GM18858 (cell line): Measurements from ENCODE around the gene ADGRD2.

Experiments
- ATAC-seq: cut with Tn5 transposase; IDR thresholded peaks from one replicate; pipeline ENCODE4 v1.9.1; 2021; ENCODE audit not compliant: unreplicated experiment

ADGRD2 gene

DNA sequence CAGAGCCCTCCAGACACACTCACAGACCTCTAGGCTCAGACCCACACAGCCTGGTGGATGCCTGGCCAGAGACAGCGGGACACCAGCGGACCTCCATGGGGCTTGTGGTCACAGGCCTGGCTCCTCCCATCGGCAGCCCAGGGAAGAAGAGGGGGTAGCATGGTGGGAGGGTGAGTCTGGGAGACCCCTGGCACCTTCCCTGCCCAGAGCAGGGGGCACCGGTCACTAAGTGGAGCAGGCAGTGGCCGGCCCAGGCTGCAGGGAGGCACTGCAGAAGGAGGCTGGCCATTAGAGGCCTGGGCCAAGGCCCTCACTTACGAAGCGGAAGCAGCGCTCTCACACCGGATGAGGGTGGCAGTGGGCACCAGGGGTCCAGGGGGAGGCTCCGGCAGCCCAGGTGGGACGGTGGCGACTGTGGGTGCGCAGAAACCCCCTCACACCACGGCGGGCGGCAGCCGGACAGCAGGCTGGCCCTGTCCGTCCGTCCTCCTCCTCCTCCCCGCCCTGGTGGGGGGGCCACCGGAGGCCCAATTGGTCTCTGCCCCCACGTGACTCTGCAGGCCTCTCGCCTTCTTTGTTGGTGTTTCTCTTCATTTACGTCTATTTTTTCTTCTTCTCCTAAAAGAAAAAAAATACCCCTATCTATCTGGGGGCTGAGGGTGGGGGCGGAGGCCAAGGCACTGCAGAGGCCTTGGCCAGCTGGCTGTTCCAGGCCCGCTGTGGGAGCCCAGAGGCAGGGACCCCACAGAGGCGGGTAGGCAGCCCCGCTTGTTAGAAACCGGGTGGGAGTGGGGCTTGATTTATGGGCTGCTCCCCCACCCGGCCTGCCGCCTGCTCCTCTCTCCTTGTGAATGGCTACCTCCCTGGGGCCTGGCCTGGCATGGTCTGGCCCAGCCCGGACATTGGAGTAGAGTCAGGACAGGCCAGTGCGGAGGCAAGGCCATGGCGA lies 57.0 kb downstream of the ADGRD2 start, which contains the start of gene NR5A1:
Gene NR5A1, minus strand, starts transcription at position 469 of the 949 bp plus-strand sequence. CDS start 4,004 bp downstream, outside the sequence.
- no peak for ATAC-seq

DNA sequence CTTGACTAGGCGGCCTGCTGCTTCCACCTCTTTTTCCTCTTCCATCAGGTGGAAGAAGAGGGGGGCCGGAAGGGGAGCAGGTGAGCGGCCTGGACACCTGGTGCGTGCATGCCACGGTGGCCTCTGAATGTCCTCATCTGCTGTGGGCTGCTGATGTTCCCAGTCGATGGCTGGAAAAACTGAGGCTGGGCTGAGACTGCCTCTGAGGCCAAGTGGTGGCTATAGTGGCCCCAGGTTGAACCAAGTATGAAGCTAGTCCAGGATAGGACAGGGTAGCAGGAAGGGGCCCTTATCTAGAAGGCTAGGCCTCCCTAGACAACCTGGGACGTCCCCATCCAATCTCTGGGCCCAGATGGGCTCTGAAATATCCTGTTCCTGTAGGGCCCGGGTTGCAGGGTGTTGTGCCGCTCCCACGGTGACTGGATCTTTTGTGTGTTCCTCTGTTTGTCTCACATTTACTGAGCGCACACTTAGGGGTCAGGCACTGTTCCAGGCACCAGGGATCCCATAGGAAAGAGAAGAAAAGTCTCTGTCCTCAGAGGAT lies 57.7 kb downstream of the ADGRD2 start:
- ATAC-seq = no peak

DNA sequence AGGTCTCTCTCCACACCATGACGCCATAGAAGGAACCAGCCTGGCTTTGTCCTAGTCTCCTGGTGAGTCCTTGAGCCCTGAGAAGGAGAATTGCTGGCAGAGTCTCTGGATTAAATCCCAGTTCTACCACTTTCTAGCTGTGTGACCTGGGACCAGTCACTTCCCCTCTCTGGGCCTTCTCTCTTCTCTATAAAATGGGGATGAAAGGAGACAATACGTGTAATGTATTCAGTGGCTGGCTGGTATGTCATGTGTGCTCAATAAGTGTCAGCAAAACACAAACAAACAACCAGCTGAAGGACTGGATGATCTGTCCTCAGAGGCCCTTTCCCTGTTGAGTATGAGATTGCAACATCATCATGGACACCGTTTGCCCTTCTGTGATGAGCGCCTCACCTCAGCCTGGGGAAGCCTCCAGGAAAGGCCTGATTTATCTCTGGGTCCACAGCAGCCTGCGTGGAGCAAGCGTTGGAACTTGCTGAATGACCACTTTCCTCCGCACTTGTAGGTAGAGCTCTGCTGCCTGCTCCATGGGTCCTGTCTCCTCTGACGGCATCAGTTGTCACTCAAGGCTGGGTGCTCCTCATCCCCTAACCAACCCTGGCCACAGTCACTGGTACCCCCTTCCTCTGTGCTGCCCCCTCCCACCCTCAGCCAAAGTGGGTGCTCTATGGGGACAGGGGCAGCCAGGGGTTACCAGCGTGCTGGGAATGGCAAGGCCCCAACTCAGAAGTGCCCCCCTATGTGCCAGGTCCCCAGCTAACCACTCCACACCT lies 60.6 kb downstream of the ADGRD2 start:
- ATAC-seq = no peak

DNA sequence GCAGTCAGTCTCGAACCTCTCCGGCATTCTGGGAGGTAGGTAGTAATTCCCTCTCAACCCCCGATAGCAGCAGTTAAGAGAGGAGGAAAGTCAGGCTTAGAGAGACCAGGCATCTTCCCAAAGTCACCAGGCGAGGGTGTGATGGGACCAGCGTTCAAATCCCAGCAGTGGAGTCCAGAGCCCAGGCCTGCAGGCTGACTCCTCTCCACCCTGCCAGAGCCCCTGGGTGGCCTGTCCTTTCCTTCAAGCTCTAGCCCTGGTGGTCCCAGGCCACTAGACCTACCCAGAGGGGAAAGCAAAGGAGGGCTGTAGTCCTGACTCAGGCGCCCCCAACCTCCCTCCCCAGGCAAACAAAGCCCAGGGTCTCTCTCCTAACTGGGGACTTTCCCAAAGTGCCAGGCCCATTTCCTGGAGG lies 61.2 kb downstream of the ADGRD2 start:
- ATAC-seq = no peak

DNA sequence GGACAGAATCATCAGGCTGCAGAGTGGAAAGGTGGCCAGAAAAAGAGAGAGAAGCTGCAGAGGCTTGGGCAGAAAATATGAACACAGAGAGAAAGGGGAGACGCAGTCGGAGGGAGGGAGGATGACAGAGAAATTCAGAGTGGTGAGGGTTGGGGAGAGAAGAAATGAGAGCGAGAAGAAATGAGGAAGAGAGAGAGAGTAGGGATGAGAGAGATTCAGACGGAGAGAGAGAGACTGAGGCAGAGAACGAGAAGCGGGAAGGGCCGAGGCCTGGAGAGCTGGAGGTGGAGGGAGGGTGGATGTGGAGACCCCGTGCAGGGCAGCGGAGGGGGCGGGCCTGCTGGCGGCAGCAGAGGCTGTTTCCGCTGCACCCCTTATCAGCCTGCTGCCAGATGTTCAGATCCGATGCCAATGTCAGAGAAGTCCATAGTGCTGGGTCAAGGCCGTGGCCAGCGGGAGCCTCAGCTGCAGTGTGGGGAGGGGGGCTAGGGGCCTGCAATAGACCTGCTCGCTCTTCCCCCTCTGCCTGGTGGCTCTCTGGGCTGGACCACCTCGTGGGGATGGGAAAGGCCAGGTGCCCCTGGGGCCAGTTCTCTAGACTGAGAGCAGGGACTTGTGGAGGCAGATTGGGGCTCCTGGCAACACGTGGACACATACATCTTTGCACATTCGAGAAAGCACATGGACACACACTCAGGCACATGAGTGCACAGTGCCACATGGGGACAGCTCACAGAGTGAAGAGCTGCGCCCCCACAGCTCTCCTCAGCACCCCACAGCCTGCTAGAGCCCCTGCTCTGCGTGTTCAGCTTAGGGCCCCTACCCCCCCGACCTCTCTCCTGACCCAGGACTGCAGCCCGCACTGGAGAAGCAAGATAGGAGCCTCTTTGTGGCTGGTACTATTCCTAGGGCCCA lies 61.9 kb downstream of the ADGRD2 start:
- ATAC-seq = no peak

DNA sequence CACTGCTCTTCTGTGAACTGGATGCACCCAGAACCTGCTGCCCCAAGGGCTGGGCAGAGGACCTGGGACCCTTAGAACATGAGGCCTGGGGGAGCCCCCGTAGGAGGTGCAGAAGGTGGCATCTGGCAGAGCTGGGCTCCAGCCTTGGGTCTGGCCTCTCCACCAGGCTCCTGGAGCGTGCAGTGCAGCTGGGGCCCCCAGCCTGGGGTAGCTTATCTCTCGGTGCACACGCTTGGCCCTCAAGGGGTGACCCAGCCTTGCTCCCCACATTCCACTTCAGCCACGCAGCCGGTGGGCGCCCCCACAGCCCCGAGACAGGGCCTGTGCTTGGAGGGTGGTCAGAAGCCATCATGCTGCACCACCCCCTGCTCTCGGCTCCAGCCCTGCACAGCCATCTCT lies 62.6 kb downstream of the ADGRD2 start:
- no peak for ATAC-seq

DNA sequence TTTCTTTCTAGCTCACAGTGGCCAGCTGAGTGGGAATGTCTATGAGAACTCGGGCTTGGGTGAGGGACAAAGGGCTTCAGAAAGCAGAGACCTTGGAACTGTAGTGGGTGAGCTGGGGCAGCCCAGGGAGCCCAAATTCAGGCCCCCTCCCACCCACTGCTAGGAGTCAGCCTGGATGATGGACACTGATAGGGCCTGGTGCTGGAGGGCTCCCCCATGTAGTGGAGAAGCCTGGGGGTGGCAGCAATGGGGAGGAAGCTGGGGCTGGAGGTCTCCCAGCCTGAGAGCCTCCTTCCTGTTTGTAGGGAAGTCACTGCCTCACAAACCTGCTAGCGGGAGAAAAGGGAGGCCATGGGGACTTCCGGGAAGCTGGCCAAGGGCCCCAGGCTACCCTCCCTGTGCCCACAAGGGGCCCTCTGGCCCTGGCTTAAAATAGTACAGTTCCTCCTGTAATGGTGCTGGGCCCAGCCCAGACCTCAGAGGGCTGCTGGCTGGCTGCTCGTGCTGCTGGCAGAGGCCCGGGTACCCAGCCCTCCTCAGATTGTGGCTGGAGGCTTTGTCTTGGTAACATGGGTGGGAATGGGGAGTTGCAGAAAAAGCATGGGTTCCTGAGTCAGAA lies 63.2 kb downstream of the ADGRD2 start:
- ATAC-seq = no peak

DNA sequence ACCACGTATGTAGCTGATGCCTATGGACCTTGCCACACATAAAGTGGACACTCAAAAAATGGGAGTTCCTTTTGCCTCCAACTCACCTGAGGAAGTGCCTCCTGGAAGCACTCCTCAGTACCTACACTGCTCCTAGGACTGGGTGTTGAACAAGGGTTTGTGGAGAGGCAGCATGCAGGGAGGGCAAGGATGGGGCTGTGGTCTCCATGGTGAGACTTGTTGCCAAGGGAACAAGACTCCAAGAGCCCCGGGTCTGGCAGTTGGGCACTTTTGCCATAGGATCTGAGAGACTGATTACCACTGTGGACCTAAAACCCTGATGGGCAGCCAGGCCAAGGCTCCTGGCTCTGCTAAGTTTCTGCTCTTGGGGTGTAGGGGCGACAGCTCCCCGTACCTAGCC lies 63.9 kb downstream of the ADGRD2 start:
- ATAC-seq = no peak

DNA sequence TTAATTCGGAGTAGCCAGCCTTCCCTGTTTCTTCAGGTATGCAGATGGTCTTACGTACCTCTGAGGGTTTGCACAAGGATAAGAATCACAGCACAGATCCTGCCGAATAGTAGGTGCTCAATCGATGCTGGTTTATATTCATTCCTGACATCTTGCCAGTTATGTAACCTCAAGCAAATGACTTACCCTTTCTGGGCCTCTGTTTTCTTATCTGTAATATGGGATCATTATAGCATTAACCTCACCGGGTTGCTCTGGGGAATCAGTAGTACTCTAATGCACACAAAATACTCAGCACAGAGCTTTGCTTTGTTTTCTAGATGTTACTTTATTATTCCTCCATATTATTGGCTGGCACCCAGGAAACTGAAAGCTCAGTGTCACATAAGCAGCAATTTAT lies 64.6 kb downstream of the ADGRD2 start:
- ATAC-seq = no peak

DNA sequence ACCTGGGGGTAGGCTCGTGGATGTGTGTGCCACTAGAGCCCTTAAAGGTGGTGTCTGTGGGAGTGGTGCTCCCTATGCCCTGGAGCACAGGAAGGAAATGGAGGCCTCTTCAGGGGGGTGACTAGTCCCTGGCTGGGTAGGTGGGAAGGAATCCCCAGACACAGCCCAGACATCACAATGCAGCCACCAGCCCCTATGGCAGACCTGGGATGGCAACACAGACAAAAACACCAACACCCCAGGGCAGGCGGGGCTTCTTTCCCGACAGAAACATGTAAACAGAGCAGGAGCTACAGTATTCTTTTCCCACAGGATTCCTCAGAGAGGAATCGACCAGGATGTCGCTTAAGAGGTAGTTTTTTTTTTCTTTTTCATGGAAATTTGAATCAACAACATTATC lies 67.3 kb downstream of the ADGRD2 start:
- ATAC-seq = no peak

DNA sequence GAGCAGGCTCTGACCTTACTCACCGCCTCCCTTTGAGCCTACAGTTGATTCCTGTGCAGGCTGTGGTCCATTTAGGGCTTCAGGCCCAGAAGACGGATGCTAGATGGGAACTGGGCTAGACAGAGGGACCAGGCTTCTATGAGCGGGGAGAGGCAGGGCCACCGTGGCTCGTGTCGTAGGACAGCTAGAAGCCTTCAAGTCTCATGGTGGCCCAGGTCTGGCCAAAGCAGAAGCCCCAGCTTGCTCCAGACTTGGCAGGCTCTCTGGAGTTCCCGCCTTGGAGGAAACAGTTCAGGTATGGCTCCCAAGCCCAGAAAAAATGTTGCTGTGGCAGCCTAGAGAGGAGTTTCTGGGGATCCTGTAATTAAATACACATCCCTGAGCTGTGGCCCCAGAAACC lies 67.9 kb downstream of the ADGRD2 start:
- ATAC-seq = no peak

DNA sequence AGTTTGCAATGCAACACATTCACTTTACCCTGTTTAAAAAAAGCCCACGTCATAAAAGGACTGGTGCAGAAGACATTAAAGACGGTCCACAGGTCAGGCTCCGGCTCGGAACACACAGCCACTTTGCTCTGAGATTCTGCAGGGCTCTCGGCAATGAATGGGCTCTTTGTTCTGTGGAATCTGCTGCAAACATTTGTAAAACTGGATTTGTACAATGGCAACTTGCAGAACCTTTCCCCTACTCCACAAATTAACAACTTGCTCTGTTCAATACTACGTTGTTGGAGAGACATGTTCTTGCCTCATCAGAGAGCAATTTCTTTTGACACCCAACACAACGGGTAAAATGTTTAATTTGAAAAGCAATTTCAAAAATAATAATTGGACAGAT lies 70.0 kb downstream of the ADGRD2 start:
- no peak for ATAC-seq

DNA sequence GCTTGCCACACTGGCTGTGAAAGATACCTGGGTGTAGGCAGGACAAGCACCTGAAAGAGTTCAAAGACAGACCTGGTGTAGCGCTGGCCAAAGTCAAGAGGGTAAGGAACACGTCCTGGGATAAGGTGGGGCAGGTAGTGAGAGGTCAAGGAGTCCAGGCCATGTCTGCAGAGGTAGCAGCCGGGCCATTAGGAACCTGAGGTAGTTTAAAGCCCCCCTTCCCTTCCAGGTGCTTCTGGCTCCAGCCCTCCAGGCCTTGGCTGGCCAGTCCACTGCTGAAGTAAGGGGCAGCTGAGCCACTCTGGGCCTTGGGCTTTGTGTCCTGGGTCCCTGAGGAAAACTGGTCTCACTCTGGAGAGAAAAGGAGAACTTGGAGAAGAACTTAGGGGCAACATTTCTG lies 70.9 kb downstream of the ADGRD2 start:
- no peak for ATAC-seq

DNA sequence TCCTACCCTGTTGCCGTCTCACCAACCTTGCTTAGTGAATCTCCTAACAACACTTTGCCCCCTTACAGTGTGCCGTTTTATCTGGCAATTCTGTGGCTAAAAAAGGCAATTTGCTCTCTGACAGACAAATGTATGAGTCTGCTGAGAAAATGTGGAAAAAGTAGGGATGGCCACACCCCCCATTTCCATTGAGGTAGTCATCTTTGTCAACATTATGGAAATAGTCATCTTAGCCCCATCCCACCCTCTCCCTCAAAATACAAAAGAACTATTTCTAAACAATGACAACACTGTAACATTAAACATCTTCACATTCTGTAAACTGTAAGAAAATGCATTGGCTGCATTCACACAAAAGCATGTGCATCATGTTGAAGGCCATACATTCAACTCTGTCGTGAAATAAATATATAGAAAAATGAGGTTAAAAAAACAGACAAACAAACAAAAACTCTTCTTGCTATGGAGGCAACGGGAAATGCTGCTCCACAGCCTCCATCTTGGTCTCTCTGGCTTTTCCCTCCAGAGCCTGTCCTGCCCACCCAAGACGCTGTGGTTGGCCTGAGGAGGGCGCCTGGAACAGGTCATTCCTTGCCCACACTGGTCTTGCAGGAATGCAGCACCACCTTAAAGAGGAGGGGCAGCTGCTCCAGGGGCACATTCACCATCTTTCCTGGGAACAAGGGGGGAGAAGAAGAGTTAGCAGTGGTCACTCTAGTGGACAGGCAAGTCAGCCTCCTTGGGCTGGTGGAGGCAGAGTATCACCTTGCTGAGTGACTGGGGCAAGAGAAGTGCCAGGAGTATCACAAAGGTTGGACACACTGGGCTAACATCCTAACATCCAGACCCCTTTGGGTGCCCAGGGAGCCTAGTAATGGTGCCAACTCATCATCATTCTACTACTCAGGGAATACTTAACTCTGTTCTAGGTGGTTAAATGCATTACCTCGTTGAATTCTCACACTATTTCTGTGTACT lies 72.2 kb downstream of the ADGRD2 start:
- ATAC-seq = no peak

DNA sequence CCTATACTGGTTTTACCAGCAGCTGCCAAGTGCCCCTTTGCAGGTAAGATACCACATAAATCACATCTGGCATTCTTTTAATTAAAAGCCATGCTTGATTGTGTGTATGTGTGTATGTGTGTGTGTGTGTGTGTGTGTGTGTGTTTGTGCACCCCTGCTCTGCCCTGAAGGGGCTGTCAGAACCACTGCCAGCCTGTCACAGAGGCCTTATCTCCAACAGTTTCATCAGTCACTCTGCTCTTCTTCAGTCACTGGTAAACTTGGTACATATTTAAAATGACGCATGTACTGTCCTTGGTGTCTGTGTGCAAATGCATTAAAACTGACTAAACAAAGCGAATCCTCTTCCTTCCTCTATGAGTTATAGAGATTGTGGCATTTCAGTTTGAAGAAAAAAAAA lies 75.9 kb downstream of the ADGRD2 start:
- ATAC-seq = no peak

DNA sequence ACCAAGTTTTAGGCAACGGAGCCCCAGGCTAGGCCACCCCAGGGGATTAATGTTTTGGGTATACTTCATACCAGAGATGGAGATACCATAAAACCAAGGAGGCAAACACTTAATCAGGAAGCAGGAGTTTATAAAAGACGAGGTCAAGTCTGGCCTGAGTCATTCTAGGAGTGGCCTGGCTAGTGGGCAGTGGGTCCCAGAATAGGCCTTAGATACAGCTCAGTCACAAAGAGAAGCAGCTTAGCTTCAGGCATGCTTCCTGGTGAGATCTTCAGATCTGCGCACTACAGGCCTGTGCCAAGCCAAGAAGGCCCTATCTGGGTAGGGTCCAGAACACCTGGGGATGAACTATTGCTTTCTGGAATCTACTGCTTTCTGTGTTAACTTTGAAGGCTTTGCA lies 77.5 kb downstream of the ADGRD2 start:
- no peak for ATAC-seq
